ENCODE measurements around the gene ABL2. TPM values are rescaled to one million over a fixed set of nuclear protein-coding genes. Genes with fewer than 3 reads are reported as not detected.

ABL2 gene
- total RNA-seq, 1 experiment from 2014 or later, result 38.3 TPM

- Histone ChIP-seq H3K27ac (ENCODE audit: low read length) (no peak overlapping the region), H3K4me3 (ENCODE audit: low read depth in 2 of 2, low read length in 2 of 2) (no peak overlapping the region), H3K27me3 (ENCODE audit: control insufficient read depth, insufficient read depth, low read length) (no peaks in the 10 kb centered on the region), H3K4me1 (ENCODE audit: control insufficient read depth, insufficient read depth, low read length) (no peaks in the 10 kb centered on the region), H3K9me3 (ENCODE audit: control insufficient read depth, insufficient read depth, low read depth, low read length) (no peaks in the 10 kb centered on the region), H3K36me3 (ENCODE audit: control insufficient read depth, insufficient read depth, low read length) (no peaks in the 10 kb centered on the region)
- DNase-seq (ENCODE audit: low read depth, low spot score), result no peak
- intact Hi-C loops (cut with micrococcal nuclease; ENCODE audit: unreplicated experiment), result no loop called here
- no TSS peak for BruUV-seq (replicated peaks)
- ChIA-PET POLR2A (no interaction called here), CTCF (no interaction called here)
- in situ Hi-C loops (cut with HindIII; ENCODE audit: low pct_unique_long_range_greater_than_20kb, low sequenced_read_pairs), result no loop called here
- no peak for TF ChIP-seq POLR2AphosphoS5 (IDR thresholded peaks at IDR 0.05; ENCODE audit: low read depth, low read length)
- no peak for TF ChIP-seq REST (IDR thresholded peaks at IDR 0.05; ENCODE audit: insufficient read depth in 1 of 2, low read depth in 2 of 2, low read length in 1 of 2)
- no peak for TF ChIP-seq TCF7L2 (IDR thresholded peaks at IDR 0.05; ENCODE audit: low read depth, low read length)
- no peak for TF ChIP-seq CTCF (IDR thresholded peaks at IDR 0.05)
- TF ChIP-seq SIN3A (IDR thresholded peaks at IDR 0.05; ENCODE audit: borderline replicate concordance, insufficient read depth, low read depth, low read length), result no peak
- no peak for ATAC-seq
These were observed 12.1 kb upstream of the ABL2 start for GRCh38 chr1:179241530-179242097.

- ChIA-PET POLR2A (no interaction called here), CTCF (no interaction called here)
- H3K27me3 ChIP-seq (ENCODE audit: control insufficient read depth, insufficient read depth, low read length), result no peaks in the 10 kb centered on the region
- ATAC-seq (no peak), DNase-seq (ENCODE audit: low read depth, low spot score) (no peak)
- no peak overlapping the region for H3K4me3 ChIP-seq (ENCODE audit: low read depth in 2 of 2, low read length in 2 of 2)
- H3K27ac ChIP-seq (ENCODE audit: low read length), result no peak overlapping the region
- in situ Hi-C loops (cut with HindIII; ENCODE audit: low pct_unique_long_range_greater_than_20kb, low sequenced_read_pairs) (no loop called here), intact Hi-C loops (cut with micrococcal nuclease; ENCODE audit: unreplicated experiment) (no loop called here)
- no TSS peak for BruUV-seq (replicated peaks)
- no peaks in the 10 kb centered on the region for H3K36me3 ChIP-seq (ENCODE audit: control insufficient read depth, insufficient read depth, low read length)
- no peaks in the 10 kb centered on the region for H3K4me1 ChIP-seq (ENCODE audit: control insufficient read depth, insufficient read depth, low read length)
- no peaks in the 10 kb centered on the region for H3K9me3 ChIP-seq (ENCODE audit: control insufficient read depth, insufficient read depth, low read depth, low read length)
- TF ChIP-seq POLR2AphosphoS5 (IDR thresholded peaks at IDR 0.05; ENCODE audit: low read depth, low read length), result no peak
These were observed 7.7 kb upstream of the ABL2 start for GRCh38 chr1:179237222-179237621.

- no peaks in the 10 kb centered on the region for H3K27me3 ChIP-seq (ENCODE audit: control insufficient read depth, insufficient read depth, low read length)
- ATAC-seq (no peak), DNase-seq (ENCODE audit: low read depth, low spot score) (no peak)
- no peak overlapping the region for H3K27ac ChIP-seq (ENCODE audit: low read length)
- in situ Hi-C loops (cut with HindIII; ENCODE audit: low pct_unique_long_range_greater_than_20kb, low sequenced_read_pairs) (no loop called here), intact Hi-C loops (cut with micrococcal nuclease; ENCODE audit: unreplicated experiment) (no loop called here)
- ChIA-PET POLR2A (no interaction called here), CTCF (no interaction called here)
- peaks cover 7% of the 10 kb centered on the region; the same call in 1 of the 2 replicates for H3K4me1 ChIP-seq (ENCODE audit: control insufficient read depth, insufficient read depth, low read length)
- TF ChIP-seq POLR2AphosphoS5 (IDR thresholded peaks at IDR 0.05; ENCODE audit: low read depth, low read length), result no peak
- no peak for TF ChIP-seq CTCF (IDR thresholded peaks at IDR 0.05)
- H3K4me3 ChIP-seq (ENCODE audit: low read depth in 2 of 2, low read length in 2 of 2), result no peak overlapping the region
- no TSS peak for BruUV-seq (replicated peaks)
- no peaks in the 10 kb centered on the region for H3K9me3 ChIP-seq (ENCODE audit: control insufficient read depth, insufficient read depth, low read depth, low read length)
- H3K36me3 ChIP-seq (ENCODE audit: control insufficient read depth, insufficient read depth, low read length), result no peaks in the 10 kb centered on the region
These were observed 5.4 kb upstream of the ABL2 start for GRCh38 chr1:179234863-179235262.

Data from Panc1 (cell line).